Measurements from ENCODE around the gene MEIS2. TPM values are rescaled to one million over a fixed set of nuclear protein-coding genes. Genes with fewer than 3 reads are reported as not detected.

MEIS2 gene
- total RNA-seq, 2 experiments from 2014 or later, result not detected

GRCh38 chr15:36893276-36893675 lies 207.1 kb downstream of the MEIS2 start:
- ChIA-PET CTCF (interaction anchor here (1.1 kb wide), 1 partner anchor 10 kb away, joined by 6 read pairs; no protein-coding TSS in a partner anchor), POLR2A (no interaction called here)
- Mint-ChIP-seq H3K27me3 (peaks cover 16% of the 10 kb centered on the region), H3K36me3 (ENCODE audit: low read depth) (no peaks in the 10 kb centered on the region), H3K4me1 (no peaks in the 10 kb centered on the region), H3K4me3 (no peak overlapping the region), H3K27ac (no peak overlapping the region), H3K9me3 (no peaks in the 10 kb centered on the region)
- no peak for DNase-seq

GRCh38 chr15:36888011-36888992 lies 212.0 kb downstream of the MEIS2 start:
- Mint-ChIP-seq H3K27me3 (peaks cover 63% of the 10 kb centered on the region), H3K36me3 (ENCODE audit: low read depth) (no peaks in the 10 kb centered on the region), H3K9me3 (no peaks in the 10 kb centered on the region), H3K4me3 (no peak overlapping the region), H3K4me1 (peaks cover 1% of the 10 kb centered on the region), H3K27ac (no peak overlapping the region)
- POLR2A ChIA-PET, result no interaction called here
- CTCF ChIA-PET, result no interaction called here
- no peak for DNase-seq

GRCh38 chr15:36887214-36887961 lies 213.0 kb downstream of the MEIS2 start:
- Mint-ChIP-seq H3K4me1 (peaks cover 1% of the 10 kb centered on the region), H3K27ac (no peak overlapping the region), H3K36me3 (ENCODE audit: low read depth) (no peaks in the 10 kb centered on the region), H3K4me3 (no peak overlapping the region), H3K27me3 (peaks cover 72% of the 10 kb centered on the region), H3K9me3 (no peaks in the 10 kb centered on the region)
- POLR2A ChIA-PET, result no interaction called here
- DNase-seq, result no peak
- CTCF ChIA-PET, result no interaction called here

GRCh38 chr15:36886701-36887100 lies 213.6 kb downstream of the MEIS2 start:
- Mint-ChIP-seq H3K27me3 (peaks cover 78% of the 10 kb centered on the region), H3K27ac (no peak overlapping the region), H3K4me3 (no peak overlapping the region), H3K9me3 (no peaks in the 10 kb centered on the region), H3K36me3 (ENCODE audit: low read depth) (no peaks in the 10 kb centered on the region), H3K4me1 (peaks cover 1% of the 10 kb centered on the region)
- ChIA-PET POLR2A (no interaction called here), CTCF (no interaction called here)
- no peak for DNase-seq

GRCh38 chr15:36886191-36886590 lies 214.2 kb downstream of the MEIS2 start:
- no peak for DNase-seq
- no peaks in the 10 kb centered on the region for H3K36me3 Mint-ChIP-seq (ENCODE audit: low read depth)
- peaks cover 83% of the 10 kb centered on the region for H3K27me3 Mint-ChIP-seq
- no peaks in the 10 kb centered on the region for H3K9me3 Mint-ChIP-seq
- no peak overlapping the region for H3K27ac Mint-ChIP-seq
- ChIA-PET CTCF (no interaction called here), POLR2A (no interaction called here)
- no peak overlapping the region for H3K4me3 Mint-ChIP-seq
- H3K4me1 Mint-ChIP-seq, result peaks cover 1% of the 10 kb centered on the region

GRCh38 chr15:36885771-36886170 lies 214.6 kb downstream of the MEIS2 start:
- no peak overlapping the region for H3K27ac Mint-ChIP-seq
- peaks cover 87% of the 10 kb centered on the region for H3K27me3 Mint-ChIP-seq
- no peak overlapping the region for H3K4me3 Mint-ChIP-seq
- H3K4me1 Mint-ChIP-seq, result peaks cover 1% of the 10 kb centered on the region
- ChIA-PET CTCF (no interaction called here), POLR2A (no interaction called here)
- no peaks in the 10 kb centered on the region for H3K36me3 Mint-ChIP-seq (ENCODE audit: low read depth)
- no peak for DNase-seq
- H3K9me3 Mint-ChIP-seq, result no peaks in the 10 kb centered on the region

- CTCF ChIA-PET, result interaction anchor here (1.8 kb wide), 1 partner anchor 224 kb away, joined by 12 read pairs; no protein-coding TSS in a partner anchor
- Mint-ChIP-seq H3K27ac (no peak overlapping the region), H3K36me3 (ENCODE audit: low read depth) (no peaks in the 10 kb centered on the region), H3K9me3 (no peaks in the 10 kb centered on the region), H3K27me3 (peaks cover 89% of the 10 kb centered on the region), H3K4me1 (peaks cover 1% of the 10 kb centered on the region), H3K4me3 (no peak overlapping the region)
- POLR2A ChIA-PET, result no interaction called here
- no peak for DNase-seq
Measured at GRCh38 chr15:36884936-36885635, 215.3 kb downstream of the MEIS2 start.

GRCh38 chr15:36884518-36884875 lies 215.9 kb downstream of the MEIS2 start:
- Mint-ChIP-seq H3K4me3 (no peak overlapping the region), H3K4me1 (peaks cover 1% of the 10 kb centered on the region), H3K27me3 (peaks cover 91% of the 10 kb centered on the region), H3K36me3 (ENCODE audit: low read depth) (no peaks in the 10 kb centered on the region), H3K9me3 (no peaks in the 10 kb centered on the region), H3K27ac (no peak overlapping the region)
- CTCF ChIA-PET, result interaction anchor here (1.8 kb wide), 1 partner anchor 224 kb away, joined by 12 read pairs; no protein-coding TSS in a partner anchor
- DNase-seq, result no peak
- POLR2A ChIA-PET, result no interaction called here

GRCh38 chr15:36883713-36884517 lies 216.4 kb downstream of the MEIS2 start:
- Mint-ChIP-seq H3K27me3 (peaks cover 91% of the 10 kb centered on the region), H3K4me1 (peaks cover 1% of the 10 kb centered on the region), H3K9me3 (no peaks in the 10 kb centered on the region), H3K27ac (no peak overlapping the region), H3K4me3 (no peak overlapping the region), H3K36me3 (ENCODE audit: low read depth) (no peaks in the 10 kb centered on the region)
- CTCF ChIA-PET, result interaction anchor here (1.0 to 1.8 kb wide), 3 partner anchors 10 to 225 kb away, joined by 4 to 12 read pairs (median 6); no protein-coding TSS in a partner anchor
- POLR2A ChIA-PET, result no interaction called here
- DNase-seq, result peak; percentile 70

GRCh38 chr15:36882487-36883131 lies 217.7 kb downstream of the MEIS2 start:
- Mint-ChIP-seq H3K36me3 (ENCODE audit: low read depth) (no peaks in the 10 kb centered on the region), H3K4me1 (peaks cover 1% of the 10 kb centered on the region), H3K27ac (no peak overlapping the region), H3K4me3 (no peak overlapping the region), H3K9me3 (no peaks in the 10 kb centered on the region), H3K27me3 (peaks cover 92% of the 10 kb centered on the region)
- POLR2A ChIA-PET, result no interaction called here
- CTCF ChIA-PET, result no interaction called here
- no peak for DNase-seq

- DNase-seq, result no peak
- ChIA-PET CTCF (no interaction called here), POLR2A (no interaction called here)
- Mint-ChIP-seq H3K9me3 (no peaks in the 10 kb centered on the region), H3K27me3 (peaks cover 93% of the 10 kb centered on the region), H3K27ac (no peak overlapping the region), H3K4me3 (no peak overlapping the region), H3K36me3 (ENCODE audit: low read depth) (no peaks in the 10 kb centered on the region), H3K4me1 (no peaks in the 10 kb centered on the region)
Measured at GRCh38 chr15:36882056-36882455, 218.3 kb downstream of the MEIS2 start.

- H3K36me3 Mint-ChIP-seq (ENCODE audit: low read depth), result no peaks in the 10 kb centered on the region
- no peaks in the 10 kb centered on the region for H3K9me3 Mint-ChIP-seq
- CTCF ChIA-PET, result no interaction called here
- H3K27me3 Mint-ChIP-seq, result peaks cover 88% of the 10 kb centered on the region
- H3K27ac Mint-ChIP-seq, result no peak overlapping the region
- POLR2A ChIA-PET, result no interaction called here
- H3K4me1 Mint-ChIP-seq, result no peaks in the 10 kb centered on the region
- H3K4me3 Mint-ChIP-seq, result no peak overlapping the region
- no peak for DNase-seq
Measured at GRCh38 chr15:36881516-36881915, 218.8 kb downstream of the MEIS2 start.
